NCI-H1105 treated with DMSO at 0.1 percent for 48 hours (cell line): ENCODE measurements around the gene CPED1.
"Not testable (repeated sequence)": the region's sequence is repeated elsewhere in the genome, so short reads cannot be mapped to it uniquely, and the experiment has no call there.

Experiments used
- DNase-seq: peaks from one replicate; lab custom pipeline; 2025; lab: John Stamatoyannopoulos, UW

CPED1 gene

DNA sequence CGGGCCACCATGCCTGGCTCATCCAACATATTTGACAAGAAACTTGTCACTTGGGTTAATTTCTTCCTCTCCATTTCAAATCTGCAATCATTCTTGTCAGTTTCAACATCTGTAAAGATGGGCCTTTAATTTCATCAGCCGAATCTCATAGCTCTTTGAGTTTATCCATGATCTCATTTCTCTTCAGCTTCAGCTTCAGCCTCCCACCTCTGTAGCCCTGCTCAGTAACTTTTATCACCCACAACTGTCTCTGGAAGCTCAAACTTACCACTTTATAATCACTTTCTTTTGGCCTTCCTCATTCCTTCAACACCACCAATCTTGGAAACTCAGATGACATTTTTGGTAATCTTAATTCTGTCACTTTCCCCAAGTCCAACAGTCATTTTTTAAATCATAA is 83.2 kb downstream of the CPED1 start:
- DNase-seq = no peak

- no peak for DNase-seq
Measured at GRCh38 chr7:121072826-121073225, 84.3 kb downstream of the CPED1 start.

GRCh38 chr7:121073463-121074099 is 85.1 kb downstream of the CPED1 start:
- no peak for DNase-seq

- DNase-seq = not testable (repeated sequence)
Measured at GRCh38 chr7:121075424-121075841, 86.9 kb downstream of the CPED1 start.

GRCh38 chr7:121075952-121076349 is 87.4 kb downstream of the CPED1 start:
- no peak for DNase-seq

- no peak for DNase-seq
Measured at GRCh38 chr7:121076350-121077164, 88.0 kb downstream of the CPED1 start.

GRCh38 chr7:121077165-121077630 is 88.7 kb downstream of the CPED1 start:
- DNase-seq = no peak

- DNase-seq = no peak
Measured at GRCh38 chr7:121078701-121079227, 90.3 kb downstream of the CPED1 start.

- no peak for DNase-seq
Measured at GRCh38 chr7:121079425-121080169, 91.1 kb downstream of the CPED1 start.

GRCh38 chr7:121080257-121080912 is 91.9 kb downstream of the CPED1 start:
- no peak for DNase-seq

DNA sequence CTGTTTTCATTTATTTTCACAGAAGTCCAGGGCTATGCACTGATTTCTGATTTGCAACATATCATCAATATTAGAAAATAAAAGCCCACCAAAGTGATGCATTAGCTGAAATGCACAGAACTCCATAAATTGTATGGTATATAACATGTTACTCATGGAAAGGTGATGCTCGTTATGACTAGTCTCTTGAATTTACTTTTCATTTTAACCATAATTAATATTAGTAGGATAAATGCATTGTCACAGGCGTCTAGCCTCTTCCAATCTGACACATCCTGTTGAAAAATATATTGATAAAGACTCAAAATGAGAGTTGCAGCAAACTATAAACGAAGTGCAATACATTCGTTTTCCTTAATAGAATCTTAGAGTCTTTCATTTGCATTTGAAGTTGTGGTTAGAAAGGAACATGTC is 92.4 kb downstream of the CPED1 start:
- DNase-seq = no peak

DNA sequence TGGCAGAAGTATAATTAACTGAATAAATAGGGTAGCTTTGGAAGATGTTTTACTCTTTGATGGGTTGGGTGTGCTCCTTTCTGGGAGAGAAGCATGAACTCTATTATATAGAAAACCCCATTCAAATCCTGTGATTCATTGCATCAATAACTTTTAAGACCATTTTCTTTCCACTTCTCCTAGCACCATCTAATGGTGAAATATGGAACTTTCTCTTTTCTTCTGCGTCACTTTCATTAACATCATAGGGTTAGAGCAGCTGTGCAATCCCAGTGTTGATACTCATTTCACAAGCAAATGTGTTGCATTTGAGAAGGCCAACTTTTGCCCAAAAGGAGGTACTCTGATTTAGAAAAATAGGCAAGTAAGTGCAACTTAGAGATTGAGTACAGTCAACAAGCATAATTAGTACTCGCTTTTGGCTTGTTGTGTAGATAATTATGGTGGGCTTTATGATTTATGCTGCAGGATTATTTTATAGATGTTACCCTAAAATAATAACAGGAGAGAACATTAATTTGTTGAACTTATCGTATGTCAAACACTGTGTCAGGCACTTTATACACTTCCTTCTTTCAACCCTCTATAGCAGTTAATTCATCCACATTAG is 92.9 kb downstream of the CPED1 start:
- peak; percentile 72 for DNase-seq

- DNase-seq = no peak
Measured at GRCh38 chr7:121082400-121083101, 94.0 kb downstream of the CPED1 start.

- DNase-seq = no peak
Measured at GRCh38 chr7:121083138-121083789, 94.8 kb downstream of the CPED1 start.

DNA sequence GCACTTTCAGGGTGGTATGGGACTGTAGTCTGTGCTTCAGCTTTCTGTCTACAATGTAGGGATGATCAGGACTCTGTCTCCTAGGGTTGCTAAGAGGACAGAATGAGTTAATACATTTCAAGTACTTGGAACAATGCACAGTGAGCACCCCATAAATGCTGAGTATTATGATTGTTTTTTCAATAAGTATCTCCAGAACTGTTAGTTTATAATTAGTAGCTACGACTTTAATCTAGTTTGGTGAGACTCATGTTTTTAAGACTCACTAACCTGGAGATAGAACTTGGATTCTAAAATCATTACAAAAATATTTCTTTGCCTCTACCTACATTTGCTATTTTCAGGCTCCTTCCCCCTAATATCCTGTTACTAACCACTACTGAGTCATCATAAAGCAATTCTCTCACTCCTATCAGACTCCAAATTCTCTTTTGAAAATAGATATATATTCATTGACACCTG is 95.3 kb downstream of the CPED1 start:
- DNase-seq = no peak

GRCh38 chr7:121084256-121084655 is 95.7 kb downstream of the CPED1 start:
- no peak for DNase-seq

GRCh38 chr7:121084748-121085336 is 96.3 kb downstream of the CPED1 start:
- no peak for DNase-seq

DNA sequence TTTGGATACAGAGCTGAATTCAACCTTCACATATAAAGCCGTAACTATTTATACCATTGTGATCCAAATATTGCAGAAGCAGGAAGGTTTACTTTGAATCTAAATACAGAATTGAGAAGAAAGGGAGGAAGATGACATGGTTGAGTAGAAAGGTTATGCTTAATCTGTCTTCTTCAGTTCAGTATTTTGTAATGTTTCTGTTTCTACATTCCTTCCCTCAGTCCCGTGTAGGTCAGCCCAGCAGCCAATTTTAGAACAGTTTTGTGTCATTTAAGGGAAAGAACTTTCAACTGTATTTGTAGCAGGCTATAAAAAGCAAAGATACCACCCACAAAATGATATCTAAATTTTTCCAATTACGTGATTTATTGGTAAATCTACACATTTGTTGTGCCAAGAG is 97.4 kb downstream of the CPED1 start:
- no peak for DNase-seq

GRCh38 chr7:121088870-121089269 is 100.4 kb downstream of the CPED1 start:
- DNase-seq = no peak

DNA sequence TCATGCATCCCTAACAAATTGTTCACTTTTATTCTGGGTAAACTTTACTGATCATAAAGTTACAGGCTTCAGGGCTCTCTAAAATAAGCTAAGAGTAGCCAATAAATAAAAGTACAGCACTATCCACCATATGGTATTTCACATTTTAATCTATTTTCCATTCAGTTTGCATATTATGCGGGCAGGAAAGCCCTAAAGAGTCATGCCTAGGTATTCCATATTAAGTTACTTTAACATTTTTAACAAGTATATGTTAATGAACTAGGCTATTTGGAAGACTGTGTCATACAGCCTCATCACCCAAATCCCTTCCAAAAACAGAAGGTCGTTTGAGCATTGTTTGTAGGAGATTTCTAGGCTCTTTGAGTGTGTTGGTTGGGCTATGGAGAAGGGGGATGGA is 106.3 kb downstream of the CPED1 start:
- DNase-seq = no peak
